ENCODE data around the gene VAV3. TPM values are rescaled to one million over a fixed set of nuclear protein-coding genes. Genes with fewer than 3 reads are reported as not detected.
"Not testable (repeated sequence)": the region's sequence is repeated elsewhere in the genome, so short reads cannot be mapped to it uniquely, and the experiment has no call there.

VAV3 gene
- total RNA-seq, 1 donor from 2014 or later: 29.1 TPM

- intact Hi-C loops (cut with micrococcal nuclease): no loop called here
- TF ChIP-seq CTCF (IDR thresholded peaks at IDR 0.05): no peak
- DNase-seq: no peak
- Mint-ChIP-seq H3K36me3 (ENCODE audit: low read depth) (peaks cover 73% of the 10 kb centered on the region), H3K4me3 (no peak overlapping the region), H3K4me1 (no peaks in the 10 kb centered on the region), H3K27me3 (no peaks in the 10 kb centered on the region), H3K9me3 (no peaks in the 10 kb centered on the region), H3K27ac (no peak overlapping the region)
- ChIA-PET CTCF (no interaction called here), POLR2A (no interaction called here)
- ATAC-seq (ENCODE audit: low read depth): no peak
Observed at GRCh38 chr1:107724648-107725047, 240.3 kb downstream of the VAV3 start.

GRCh38 chr1:107720210-107720609, 244.8 kb downstream of the VAV3 start:
- H3K4me3 Mint-ChIP-seq; H3K27me3 Mint-ChIP-seq; CTCF ChIA-PET; intact Hi-C loops (cut with micrococcal nuclease); DNase-seq; H3K27ac Mint-ChIP-seq; H3K4me1 Mint-ChIP-seq; POLR2A ChIA-PET; ATAC-seq (ENCODE audit: low read depth); H3K9me3 Mint-ChIP-seq: not testable (repeated sequence)
- peaks cover 83% of the 10 kb centered on the region for H3K36me3 Mint-ChIP-seq (ENCODE audit: low read depth)

- intact Hi-C loops (cut with micrococcal nuclease): no loop called here
- ATAC-seq (ENCODE audit: low read depth): no peak
- Mint-ChIP-seq H3K36me3 (ENCODE audit: low read depth) (peaks cover 35% of the 10 kb centered on the region), H3K9me3 (no peaks in the 10 kb centered on the region), H3K4me3 (no peak overlapping the region), H3K4me1 (no peaks in the 10 kb centered on the region), H3K27ac (no peak overlapping the region), H3K27me3 (no peaks in the 10 kb centered on the region)
- ChIA-PET CTCF (no interaction called here), POLR2A (no interaction called here)
- TF ChIP-seq CTCF (IDR thresholded peaks at IDR 0.05): no peak
- DNase-seq: no peak
Observed at GRCh38 chr1:107710005-107710404, 255.0 kb downstream of the VAV3 start.

- Mint-ChIP-seq H3K36me3 (ENCODE audit: low read depth) (peaks cover 54% of the 10 kb centered on the region), H3K27ac (no peak overlapping the region), H3K4me3 (no peak overlapping the region), H3K4me1 (no peaks in the 10 kb centered on the region), H3K9me3 (no peaks in the 10 kb centered on the region), H3K27me3 (no peaks in the 10 kb centered on the region)
- ATAC-seq (ENCODE audit: low read depth) (no peak), DNase-seq (no peak)
- intact Hi-C loops (cut with micrococcal nuclease): no loop called here
- TF ChIP-seq CTCF (IDR thresholded peaks at IDR 0.05): no peak
- ChIA-PET CTCF (no interaction called here), POLR2A (no interaction called here)
Observed at GRCh38 chr1:107707111-107707510, 257.9 kb downstream of the VAV3 start.

DNA sequence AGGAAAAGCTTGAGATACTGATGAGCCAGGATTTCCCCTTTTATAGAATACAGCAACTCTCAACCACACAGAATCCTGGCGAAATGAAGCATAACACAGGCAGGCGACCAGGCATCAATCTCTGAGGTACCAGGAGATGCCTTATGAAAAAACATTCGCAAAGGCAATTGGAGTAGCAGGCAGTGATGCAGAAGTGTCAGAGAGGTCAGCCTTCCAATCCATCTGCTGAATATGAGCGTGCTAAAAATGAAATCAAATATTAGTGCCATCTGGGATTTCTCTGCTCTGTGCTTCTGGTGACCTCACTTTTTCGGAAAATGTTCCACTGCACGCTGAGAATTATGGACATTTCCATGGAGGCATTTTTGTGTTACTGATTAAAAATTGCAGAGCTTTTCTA, 258.8 kb downstream of the VAV3 start:
- intact Hi-C loops (cut with micrococcal nuclease): no loop called here
- no peak for TF ChIP-seq CTCF (IDR thresholded peaks at IDR 0.05)
- no peaks in the 10 kb centered on the region for H3K9me3 Mint-ChIP-seq
- no peak for DNase-seq
- ATAC-seq (ENCODE audit: low read depth): no peak
- CTCF ChIA-PET: no interaction called here
- POLR2A ChIA-PET: no interaction called here
- H3K4me1 Mint-ChIP-seq: no peaks in the 10 kb centered on the region
- H3K27ac Mint-ChIP-seq: no peak overlapping the region
- no peaks in the 10 kb centered on the region for H3K27me3 Mint-ChIP-seq
- peaks cover 58% of the 10 kb centered on the region for H3K36me3 Mint-ChIP-seq (ENCODE audit: low read depth)
- H3K4me3 Mint-ChIP-seq: no peak overlapping the region

GRCh38 chr1:107704911-107705310, 260.1 kb downstream of the VAV3 start:
- POLR2A ChIA-PET: no interaction called here
- no peak for TF ChIP-seq CTCF (IDR thresholded peaks at IDR 0.05)
- Mint-ChIP-seq H3K27ac (no peak overlapping the region), H3K36me3 (ENCODE audit: low read depth) (peaks cover 64% of the 10 kb centered on the region), H3K4me1 (no peaks in the 10 kb centered on the region), H3K9me3 (no peaks in the 10 kb centered on the region), H3K4me3 (no peak overlapping the region), H3K27me3 (no peaks in the 10 kb centered on the region)
- intact Hi-C loops (cut with micrococcal nuclease): no loop called here
- DNase-seq (no peak), ATAC-seq (ENCODE audit: low read depth) (no peak)
- CTCF ChIA-PET: no interaction called here

Measured in activated B cell treated with CpG ODN at 0.5 μM for 24 hours (primary cell).